ENCODE measurements around the gene IFNA13. TPM values are rescaled to one million over a fixed set of nuclear protein-coding genes. Genes with fewer than 3 reads are reported as not detected.
A peak's percentile ranks its signal among the peaks of the same experiment; 100 is the strongest.

Gene IFNA13
- total RNA-seq, 2 experiments from 2014 or later: not detected

DNA sequence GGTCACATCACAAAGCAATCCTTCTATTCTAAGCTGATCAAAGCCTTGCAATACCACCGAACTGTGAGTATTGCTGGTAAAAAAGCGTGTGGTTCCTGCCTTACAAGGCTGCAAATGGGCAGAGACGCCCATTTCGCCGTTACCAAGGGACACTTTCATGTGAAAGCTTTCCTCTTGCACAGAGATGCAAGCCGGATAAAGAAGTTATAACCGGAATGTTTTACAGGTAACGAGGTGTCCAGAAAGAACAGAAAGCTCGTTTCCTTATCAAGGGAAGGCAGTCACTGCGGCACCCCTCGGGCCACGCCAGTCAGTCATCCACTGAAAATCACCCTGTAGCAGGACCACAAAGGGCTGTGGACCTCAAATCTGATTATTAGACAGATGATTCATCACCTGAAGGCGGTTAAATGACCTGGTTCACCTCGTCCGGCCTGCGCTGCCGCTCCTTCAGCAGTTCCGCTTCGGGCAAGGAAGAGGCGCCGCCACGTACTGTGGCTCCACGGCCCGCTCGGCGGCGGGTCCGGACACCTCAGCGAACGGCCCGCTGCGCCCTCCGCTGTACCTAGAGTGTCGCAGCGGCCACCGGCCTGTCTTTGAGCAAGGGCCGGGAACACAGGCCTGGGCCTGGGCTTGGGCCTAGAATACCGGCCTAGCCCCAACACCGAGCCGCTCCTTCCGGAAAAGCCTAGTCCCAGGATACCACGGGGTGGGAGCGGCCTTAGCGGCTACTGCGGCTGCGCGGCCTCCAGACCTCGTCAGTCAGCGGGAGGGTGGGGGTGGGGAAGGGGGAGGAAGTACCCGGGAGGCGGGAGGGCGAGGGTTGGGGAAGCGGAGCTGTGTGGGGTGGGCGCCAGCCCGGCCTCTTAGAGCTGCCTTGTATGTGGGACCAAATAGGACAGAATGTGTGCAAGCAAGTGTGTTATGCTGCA is 32.9 kb downstream of the IFNA13 start, which contains the start of gene KLHL9:
Gene KLHL9 (minus strand): TSS at position 704 of the 932 bp plus-strand sequence. CDS start 545 bp downstream, at position 159.
- H3K27ac ChIP-seq (ENCODE audit: low read depth, low read length, poor library complexity, severe bottlenecking): peak within 1 kb of the TSS; percentile 62
- intact Hi-C loops (cut with micrococcal nuclease; ENCODE audit: unreplicated experiment): loop anchor here (1.0 to 10.0 kb wide), 4 partner anchors 468 to 910 kb away; partner anchors contain the start of genes CDKN2A, CDKN2B-AS1 and FOCAD
- H3K4me2 ChIP-seq (ENCODE audit: low read length): peak within 1 kb of the TSS; percentile 93
- peak within 1 kb of the TSS; percentile 99 for H2AFZ ChIP-seq (ENCODE audit: low read length)
- ChIA-PET POLR2A (interaction anchor here (0.5 to 2.1 kb wide), 13 partner anchors 9 to 837 kb away, joined by 3 to 10 read pairs (median 3); no protein-coding TSS in a partner anchor), CTCF (ENCODE audit: unreplicated experiment) (interaction anchor here (0.7 kb wide), 2 partner anchors 9 to 12 kb away, joined by 3 read pairs; no protein-coding TSS in a partner anchor)
- BruUV-seq (replicated peaks): TSS peak; percentile 61
- peaks cover 45% of the 10 kb centered on the region for H3K4me1 ChIP-seq (ENCODE audit: insufficient read depth, low read length, poor library complexity, severe bottlenecking)
- H3K9me2 ChIP-seq (ENCODE audit: insufficient read depth, low read length): no peaks in the 10 kb centered on the region
- no peaks in the 10 kb centered on the region for H3K9me3 ChIP-seq (ENCODE audit: low read length)
- peaks cover 23% of the 10 kb centered on the region; the same call in 1 of the 2 replicates for H4K20me1 ChIP-seq (ENCODE audit: insufficient read depth, low read length)
- no peak for TF ChIP-seq EZH2phosphoT487 (IDR thresholded peaks at IDR 0.05; ENCODE audit: borderline replicate concordance, low read depth, low read length)
- TF ChIP-seq, protein P1, sequence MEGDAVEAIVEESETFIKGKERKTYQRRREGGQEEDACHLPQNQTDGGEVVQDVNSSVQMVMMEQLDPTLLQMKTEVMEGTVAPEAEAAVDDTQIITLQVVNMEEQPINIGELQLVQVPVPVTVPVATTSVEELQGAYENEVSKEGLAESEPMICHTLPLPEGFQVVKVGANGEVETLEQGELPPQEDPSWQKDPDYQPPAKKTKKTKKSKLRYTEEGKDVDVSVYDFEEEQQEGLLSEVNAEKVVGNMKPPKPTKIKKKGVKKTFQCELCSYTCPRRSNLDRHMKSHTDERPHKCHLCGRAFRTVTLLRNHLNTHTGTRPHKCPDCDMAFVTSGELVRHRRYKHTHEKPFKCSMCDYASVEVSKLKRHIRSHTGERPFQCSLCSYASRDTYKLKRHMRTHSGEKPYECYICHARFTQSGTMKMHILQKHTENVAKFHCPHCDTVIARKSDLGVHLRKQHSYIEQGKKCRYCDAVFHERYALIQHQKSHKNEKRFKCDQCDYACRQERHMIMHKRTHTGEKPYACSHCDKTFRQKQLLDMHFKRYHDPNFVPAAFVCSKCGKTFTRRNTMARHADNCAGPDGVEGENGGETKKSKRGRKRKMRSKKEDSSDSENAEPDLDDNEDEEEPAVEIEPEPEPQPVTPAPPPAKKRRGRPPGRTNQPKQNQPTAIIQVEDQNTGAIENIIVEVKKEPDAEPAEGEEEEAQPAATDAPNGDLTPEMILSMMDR (conservative IDR thresholded peaks at IDR 0.05; ENCODE audit: low read length): no peak
- peak within 1 kb of the TSS; percentile 83 for H3K4me3 ChIP-seq (ENCODE audit: low read depth, low read length, poor library complexity, severe bottlenecking)
- H3K79me2 ChIP-seq (ENCODE audit: insufficient read depth, low read depth, low read length): peaks cover 56% of the 10 kb centered on the region
- peaks cover 36% of the 10 kb centered on the region for H3K36me3 ChIP-seq (ENCODE audit: insufficient read depth, low read length)
- DNase-seq (ENCODE audit: low spot score): peak; percentile 92

DNA sequence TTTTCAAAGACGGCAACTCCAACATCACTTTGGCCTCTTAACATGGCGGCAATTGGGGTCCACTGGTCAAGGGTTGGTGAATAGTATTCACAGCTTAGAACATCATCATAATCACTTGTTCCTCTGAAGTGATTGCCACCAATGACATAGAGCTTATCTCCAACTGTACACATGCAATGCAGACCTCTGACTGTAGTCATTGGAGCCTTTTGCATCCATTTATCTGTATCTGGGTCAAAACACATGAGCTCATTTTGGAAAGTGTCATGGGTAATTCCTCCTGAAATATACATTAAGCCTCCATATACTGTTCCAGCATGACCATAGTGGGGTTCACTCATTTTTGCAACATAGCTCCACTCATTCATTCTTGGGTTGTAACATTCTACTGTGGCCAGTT is 34.6 kb downstream of the IFNA13 start:
- no peak overlapping the region for H3K27ac ChIP-seq (ENCODE audit: low read depth, low read length, poor library complexity, severe bottlenecking)
- intact Hi-C loops (cut with micrococcal nuclease; ENCODE audit: unreplicated experiment): loop anchor here (10.0 kb wide), 1 partner anchor 912 kb away; no protein-coding TSS in a partner anchor
- TF ChIP-seq, protein P1 (conservative IDR thresholded peaks at IDR 0.05; ENCODE audit: low read length): no peak
- no peak for TF ChIP-seq EZH2phosphoT487 (IDR thresholded peaks at IDR 0.05; ENCODE audit: borderline replicate concordance, low read depth, low read length)
- BruUV-seq (replicated peaks): no TSS peak
- H3K9me2 ChIP-seq (ENCODE audit: insufficient read depth, low read length): no peaks in the 10 kb centered on the region
- peaks cover 28% of the 10 kb centered on the region; the same call in 1 of the 2 replicates for H4K20me1 ChIP-seq (ENCODE audit: insufficient read depth, low read length)
- H3K36me3 ChIP-seq (ENCODE audit: insufficient read depth, low read length): peaks cover 45% of the 10 kb centered on the region
- POLR2A ChIA-PET: interaction anchor here (0.7 kb wide), 1 partner anchor 11 kb away, joined by 3 read pairs; no protein-coding TSS in a partner anchor
- no peaks in the 10 kb centered on the region for H3K9me3 ChIP-seq (ENCODE audit: low read length)
- CTCF ChIA-PET (ENCODE audit: unreplicated experiment): no interaction called here
- H3K4me3 ChIP-seq (ENCODE audit: low read depth, low read length, poor library complexity, severe bottlenecking): peak overlapping the region; percentile 83
- no peak for DNase-seq (ENCODE audit: low spot score)
- H3K4me2 ChIP-seq (ENCODE audit: low read length): peak overlapping the region; percentile 93
- H2AFZ ChIP-seq (ENCODE audit: low read length): no peak overlapping the region
- H3K4me1 ChIP-seq (ENCODE audit: insufficient read depth, low read length, poor library complexity, severe bottlenecking): peaks cover 45% of the 10 kb centered on the region
- peaks cover 73% of the 10 kb centered on the region for H3K79me2 ChIP-seq (ENCODE audit: insufficient read depth, low read depth, low read length)
